HEK293T (cell line): ENCODE data around the gene KLHL15.

Experiments used
- CTCF ChIA-PET: fragments of 350-600 bp; formaldehyde crosslinking; extraction: SDS; loops from one replicate; lab custom pipeline; 2021; ENCODE audit warnings: antibody characterized with exemption, inconsistent platforms; lab: Yijun Ruan, JAX
- POLR2A ChIA-PET: fragments of 350-600 bp; formaldehyde crosslinking; extraction: SDS; loops from one replicate; lab custom pipeline; 2020; ENCODE audit warnings: antibody characterized with exemption, inconsistent platforms; lab: Yijun Ruan, JAX
- DNase-seq: peaks from one replicate; pipeline ENCODE4 v3.0.0; 2012; ENCODE audit warnings: mixed read lengths; ENCODE audit errors: extremely low spot score
- ARNT ChIP-seq: fragments of 450-650 bp; IDR thresholded peaks from 2 replicates; pipeline ENCODE4 v1.6.1; 2017; ENCODE audit warnings: mild to moderate bottlenecking
- BHLHE40 ChIP-seq: fragments of 450-650 bp; IDR thresholded peaks from 2 replicates; pipeline ENCODE4 v1.6.1; 2016; ENCODE audit warnings: mild to moderate bottlenecking, moderate library complexity, borderline replicate concordance
- CTBP1 ChIP-seq: fragments of 450-650 bp; IDR thresholded peaks from 2 replicates; pipeline ENCODE4 v1.6.1; 2016; ENCODE audit warnings: borderline replicate concordance
- ELF4 ChIP-seq: fragments of 450-650 bp; IDR thresholded peaks from 2 replicates; pipeline ENCODE4 v1.6.1; 2017; ENCODE audit warnings: antibody characterized with exemption
- FOXA1 ChIP-seq: fragments of 450-650 bp; IDR thresholded peaks from 2 replicates; pipeline ENCODE4 v1.6.1; 2016; ENCODE audit warnings: mild to moderate bottlenecking
- FOXK2 ChIP-seq: fragments of 450-650 bp; IDR thresholded peaks from 2 replicates; pipeline ENCODE4 v1.6.1; 2016; ENCODE audit warnings: mild to moderate bottlenecking
- FOXM1 ChIP-seq: fragments of 450-650 bp; IDR thresholded peaks from 2 replicates; pipeline ENCODE4 v1.6.1; 2017; ENCODE audit warnings: mild to moderate bottlenecking, borderline replicate concordance
- HDGF ChIP-seq: fragments of 450-650 bp; IDR thresholded peaks from 2 replicates; pipeline ENCODE4 v1.6.1; 2017; ENCODE audit warnings: antibody characterized with exemption, borderline replicate concordance
- L3MBTL2 ChIP-seq: fragments of 450-650 bp; conservative IDR thresholded peaks from 2 replicates; pipeline ENCODE4 v1.6.1; 2016; ENCODE audit warnings: mild to moderate bottlenecking
- LEF1 ChIP-seq: fragments of 450-650 bp; IDR thresholded peaks from 2 replicates; pipeline ENCODE4 v1.6.1; 2017; ENCODE audit warnings: mild to moderate bottlenecking, borderline replicate concordance
- NFRKB ChIP-seq: fragments of 450-650 bp; IDR thresholded peaks from 2 replicates; pipeline ENCODE4 v1.6.1; 2016; ENCODE audit warnings: mild to moderate bottlenecking, moderate library complexity
- SP1 ChIP-seq: fragments of 450-650 bp; IDR thresholded peaks from 2 replicates; pipeline ENCODE4 v1.6.1; 2017
- SUZ12 ChIP-seq: fragments of 450-650 bp; IDR thresholded peaks from 2 replicates; pipeline ENCODE4 v1.6.1; 2016; ENCODE audit warnings: mild to moderate bottlenecking
- TARDBP ChIP-seq: fragments of 450-650 bp; IDR thresholded peaks from 2 replicates; pipeline ENCODE4 v1.6.1; 2016
- ZNF384 ChIP-seq: fragments of 450-650 bp; IDR thresholded peaks from 2 replicates; pipeline ENCODE4 v1.6.1; 2016
- TF ChIP-seq, protein P1 (sequence below): fragments of 450-650 bp; IDR thresholded peaks from 2 replicates; pipeline ENCODE4 v1.6.1; 2016

Gene KLHL15

DNA sequence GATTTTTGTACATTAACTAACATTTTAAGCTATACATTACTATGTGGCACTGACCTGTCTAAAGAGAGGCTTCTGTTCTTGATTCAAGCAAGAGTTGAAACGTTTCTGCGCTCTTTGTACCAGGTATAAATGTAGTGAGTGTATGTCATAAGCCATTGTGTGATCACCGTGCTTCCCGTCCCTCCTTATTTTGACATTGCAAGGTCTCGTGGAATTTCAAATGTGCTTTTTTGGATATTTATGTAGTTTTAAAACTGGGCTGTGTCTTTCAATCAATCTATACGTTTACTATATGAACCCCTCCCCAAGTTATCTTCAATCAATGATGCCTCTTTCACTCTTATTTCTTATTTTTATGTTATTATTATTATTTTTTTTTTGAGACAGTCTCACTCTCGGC, at the start of gene KLHL15:
Gene KLHL15, minus strand, starts transcription at position 101 of the 400 bp plus-strand sequence. CDS start 20,493 bp downstream, outside the sequence.
- POLR2A ChIA-PET = interaction anchor here (0.8 to 3.5 kb wide), 6 partner anchors 10 to 275 kb away, joined by 3 to 30 read pairs (median 4); partner anchors contain the start of gene EIF2S3
- no peak for DNase-seq
- CTCF ChIA-PET = interaction anchor here (2.3 kb wide), 1 partner anchor 27 kb away, joined by 11 read pairs; no protein-coding TSS in a partner anchor
- TF ChIP-seq, protein P1, sequence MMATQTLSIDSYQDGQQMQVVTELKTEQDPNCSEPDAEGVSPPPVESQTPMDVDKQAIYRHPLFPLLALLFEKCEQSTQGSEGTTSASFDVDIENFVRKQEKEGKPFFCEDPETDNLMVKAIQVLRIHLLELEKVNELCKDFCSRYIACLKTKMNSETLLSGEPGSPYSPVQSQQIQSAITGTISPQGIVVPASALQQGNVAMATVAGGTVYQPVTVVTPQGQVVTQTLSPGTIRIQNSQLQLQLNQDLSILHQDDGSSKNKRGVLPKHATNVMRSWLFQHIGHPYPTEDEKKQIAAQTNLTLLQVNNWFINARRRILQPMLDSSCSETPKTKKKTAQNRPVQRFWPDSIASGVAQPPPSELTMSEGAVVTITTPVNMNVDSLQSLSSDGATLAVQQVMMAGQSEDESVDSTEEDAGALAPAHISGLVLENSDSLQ = no peak
- TF ChIP-seq LEF1 (no peak), BHLHE40 (no peak), ARNT (no peak), SUZ12 (no peak), L3MBTL2 (no peak), SP1 (no peak)

DNA sequence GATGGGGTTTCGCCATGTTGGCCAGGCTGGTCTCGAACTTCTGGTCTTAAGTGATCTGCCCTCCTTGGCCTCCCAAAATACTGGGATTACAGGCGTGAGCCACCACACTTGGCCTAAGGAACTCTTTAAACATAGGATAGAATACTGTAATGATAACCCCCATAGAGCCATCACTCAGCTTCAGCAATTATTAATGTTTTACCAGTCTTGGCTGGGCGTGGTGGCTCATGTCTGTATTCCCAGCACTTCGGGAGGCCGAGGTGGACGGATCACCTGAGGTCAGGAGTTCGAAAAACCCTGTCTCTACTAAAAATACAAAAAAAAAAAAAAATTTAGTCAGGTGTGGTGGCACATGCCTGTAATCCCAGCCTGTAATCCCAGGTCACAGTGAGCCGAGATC, 42.9 kb upstream of the KLHL15 start:
- CTCF ChIA-PET = no interaction called here
- no peak for DNase-seq
- POLR2A ChIA-PET = interaction anchor here (0.8 kb wide), 1 partner anchor 15 kb away, joined by 3 read pairs; the partner anchor contains the start of gene EIF2S3

DNA sequence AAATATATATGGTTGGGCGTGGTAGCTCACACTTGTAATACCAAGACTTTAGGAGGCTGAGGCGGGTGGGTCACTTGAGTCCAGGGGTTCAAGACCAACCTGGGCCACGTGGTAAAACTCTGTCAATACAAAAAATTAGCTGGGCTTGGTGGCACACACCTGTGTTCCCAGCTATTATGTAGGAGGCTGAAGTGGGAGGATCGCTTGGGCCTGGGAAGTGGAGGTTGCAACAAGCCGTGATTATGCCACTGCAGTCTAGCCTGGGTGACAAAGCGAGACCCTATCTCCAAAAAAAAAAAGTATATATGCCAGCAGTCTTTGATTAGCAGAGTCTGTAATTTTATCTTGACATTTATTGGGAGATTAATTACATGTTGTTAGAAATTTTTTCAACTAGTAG, 36.5 kb upstream of the KLHL15 start:
- ChIA-PET CTCF (no interaction called here), POLR2A (interaction anchor here (1.5 kb wide), 1 partner anchor 9 kb away, joined by 7 read pairs; the partner anchor contains the start of gene EIF2S3)
- DNase-seq = no peak
- no peak for TF ChIP-seq ELF4
- no peak for TF ChIP-seq FOXK2
- no peak for TF ChIP-seq BHLHE40
- no peak for TF ChIP-seq FOXM1
- TF ChIP-seq HDGF = no peak
- TF ChIP-seq ZNF384 = no peak
- no peak for TF ChIP-seq ARNT

More for the DNA sequence above, 42.9 kb upstream of the KLHL15 start:
- TF ChIP-seq FOXK2 (no peak), SP1 (no peak), L3MBTL2 (no peak), ARNT (no peak), ZNF384 (no peak), CTBP1 (no peak), LEF1 (no peak), TARDBP (no peak), HDGF (no peak), FOXM1 (no peak), SUZ12 (no peak), FOXA1 (no peak), BHLHE40 (no peak), NFRKB (no peak), ELF4 (no peak)
- TF ChIP-seq, protein P1 = no peak

DNA sequence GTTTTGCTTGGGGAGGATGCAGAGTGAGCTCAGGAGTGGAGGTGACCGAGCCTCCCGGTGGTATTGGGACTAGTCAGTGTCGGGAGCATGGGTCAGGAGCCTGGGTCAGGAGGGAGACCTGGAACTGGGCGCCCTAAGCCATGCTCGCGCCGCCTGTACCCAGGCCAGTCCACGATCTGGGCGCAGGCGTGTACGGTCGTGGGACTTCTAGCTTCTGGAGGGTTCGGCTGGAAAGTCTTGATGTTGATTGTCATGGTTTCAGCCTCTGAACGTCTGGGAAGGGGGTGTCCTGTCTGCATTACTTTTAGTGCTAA, 28.0 kb upstream of the KLHL15 start:
- TF ChIP-seq, protein P1 = no peak
- no peak for TF ChIP-seq SP1
- no peak for TF ChIP-seq NFRKB
- TF ChIP-seq FOXK2 = no peak; the same call in 1 of the 2 replicates
- no peak for TF ChIP-seq LEF1
- no peak for TF ChIP-seq HDGF
- TF ChIP-seq SUZ12 = no peak
- TF ChIP-seq TARDBP = no peak
- TF ChIP-seq ELF4 = no peak
- no peak for TF ChIP-seq FOXA1
- no peak for TF ChIP-seq L3MBTL2
- TF ChIP-seq BHLHE40 = no peak
- no peak for TF ChIP-seq FOXM1
- no peak for TF ChIP-seq CTBP1
- TF ChIP-seq ARNT = no peak
- TF ChIP-seq ZNF384 = no peak
- ChIA-PET CTCF (interaction anchor here (0.6 to 1.8 kb wide), 3 partner anchors 12 to 175 kb away, joined by 3 to 9 read pairs (median 3); no protein-coding TSS in a partner anchor), POLR2A (interaction anchor here (0.8 to 2.7 kb wide), 15 partner anchors 8 to 272 kb away, joined by 3 to 30 read pairs (median 5); partner anchors contain the start of genes APOO, CXorf58, KLHL15 and SAT1)
- no peak for DNase-seq

DNA sequence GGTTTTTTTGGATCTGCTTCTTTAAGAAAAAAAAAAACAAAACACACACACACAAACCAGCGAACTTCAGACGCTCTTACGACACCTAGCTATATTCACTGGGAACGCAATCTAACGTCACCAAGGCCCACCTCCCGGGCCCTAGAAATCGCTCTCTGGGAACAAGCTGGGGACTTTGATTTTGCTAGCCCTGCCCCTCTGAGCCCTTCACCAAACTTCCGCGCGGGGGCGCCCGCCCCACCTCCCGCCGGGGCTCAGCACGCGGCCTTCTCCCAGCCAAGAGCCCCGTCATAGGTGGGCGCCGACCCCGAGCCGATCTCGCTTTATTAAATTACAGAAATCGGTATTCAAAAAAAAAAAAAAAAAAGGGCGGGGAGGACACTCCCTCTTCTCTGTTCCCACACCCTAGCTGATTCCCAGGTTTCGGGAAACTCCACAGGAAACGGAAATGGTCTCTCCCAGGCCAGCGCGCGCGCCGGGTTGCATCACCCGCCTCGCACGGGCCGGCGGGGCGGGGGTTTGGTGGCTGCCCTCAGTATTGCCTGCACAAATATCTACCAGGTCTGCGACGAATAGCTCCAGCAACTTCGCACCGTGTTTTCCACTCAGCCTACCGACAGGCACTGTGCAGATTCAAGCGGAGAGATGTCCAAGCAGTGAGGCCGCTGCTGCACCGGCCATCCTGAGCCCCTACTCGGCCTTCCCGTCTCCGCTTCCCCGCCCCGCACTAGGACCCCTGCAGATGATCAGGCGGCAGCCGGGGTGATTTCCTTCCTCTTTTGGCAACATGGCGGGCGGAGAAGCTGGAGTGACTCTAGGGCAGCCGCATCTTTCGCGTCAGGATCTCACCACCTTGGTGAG, 27.4 kb upstream of the KLHL15 start, which contains the start of gene EIF2S3:
Gene EIF2S3, plus strand, starts transcription at position 775 of the 861 bp plus-strand sequence. Its CDS starts 13 bp downstream, at position 788.
- TF ChIP-seq L3MBTL2 (peak; percentile 60), ZNF384 (peak; percentile 99), SP1 (no peak), FOXK2 (peak; percentile 82), NFRKB (peak; percentile 53)
- POLR2A ChIA-PET = interaction anchor here (0.6 to 2.7 kb wide), 29 partner anchors 9 to 272 kb away, joined by 3 to 30 read pairs (median 4); partner anchors contain the start of genes APOO, CXorf58, KLHL15 and SAT1
- peak; percentile 87 for DNase-seq
- CTCF ChIA-PET = interaction anchor here (0.6 to 1.8 kb wide), 20 partner anchors 10 to 420 kb away, joined by 3 to 11 read pairs (median 4); partner anchors contain the start of genes ACOT9 and KLHL15
